Nasal cavity respiratory epithelium epithelial cell of viscerocranial mucosa (primary cell): ENCODE results near the gene SUPT5H. TPM values are rescaled to one million over a fixed set of nuclear protein-coding genes. Genes with fewer than 3 reads are reported as not detected.

Experiments used
- total RNA-seq: library from RNA; depleted of rRNA; stranded (reverse); fragments of >200 nt; gene quantifications from 2 replicates; pipeline ENCODE4 v1.2.3, GENCODE V29; 2014

The SUPT5H gene
- 39.0 and 69.6 TPM in 2 replicates for total RNA-seq

DNA sequence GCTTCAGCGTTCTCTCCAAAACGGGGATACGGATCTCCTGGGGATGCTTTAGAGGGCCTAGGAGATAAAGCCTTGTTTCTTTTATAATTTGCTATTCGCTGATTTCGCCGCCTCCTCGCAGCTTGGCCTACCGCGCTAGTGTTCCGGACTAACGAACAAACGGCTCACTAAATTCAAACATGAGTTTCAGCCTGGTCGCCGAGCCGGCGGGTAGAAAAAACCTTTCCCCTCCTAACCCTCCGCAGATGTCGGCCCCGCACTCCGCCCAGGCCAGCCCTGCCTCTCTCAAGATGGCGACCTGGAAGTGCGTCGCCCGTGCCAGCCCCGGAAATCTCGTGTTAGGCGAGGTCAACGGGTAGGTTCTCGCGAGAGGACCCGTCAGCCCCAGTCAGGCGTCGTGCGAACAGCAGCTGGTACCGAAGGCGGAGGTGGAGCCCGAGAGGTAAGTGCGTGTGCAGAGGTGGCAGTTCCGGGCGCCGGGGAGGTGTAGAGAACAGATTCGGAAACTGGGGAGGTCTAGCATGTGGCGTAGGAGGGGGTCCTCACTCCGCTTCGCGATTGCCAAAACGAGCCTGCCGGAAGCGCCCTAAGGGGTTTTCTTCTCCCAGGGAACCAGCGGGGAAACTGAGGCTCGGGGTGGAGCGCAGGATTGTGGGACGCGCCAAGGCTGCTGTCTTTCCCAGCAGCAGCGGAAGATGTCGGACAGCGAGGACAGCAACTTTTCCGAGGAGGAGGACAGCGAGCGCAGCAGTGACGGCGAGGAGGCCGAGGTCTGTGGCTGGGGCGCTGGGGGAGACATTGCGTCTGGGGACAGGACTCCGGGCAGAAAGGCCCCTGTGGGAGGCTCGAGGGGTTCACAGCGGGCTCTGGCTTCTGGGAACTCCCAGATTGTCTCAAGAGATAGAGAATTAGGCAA, at the start of gene SUPT5H:
Gene SUPT5H (plus strand): TSS at position 387 of the 916 bp plus-strand sequence. CDS start 309 bp downstream, at position 696.

DNA sequence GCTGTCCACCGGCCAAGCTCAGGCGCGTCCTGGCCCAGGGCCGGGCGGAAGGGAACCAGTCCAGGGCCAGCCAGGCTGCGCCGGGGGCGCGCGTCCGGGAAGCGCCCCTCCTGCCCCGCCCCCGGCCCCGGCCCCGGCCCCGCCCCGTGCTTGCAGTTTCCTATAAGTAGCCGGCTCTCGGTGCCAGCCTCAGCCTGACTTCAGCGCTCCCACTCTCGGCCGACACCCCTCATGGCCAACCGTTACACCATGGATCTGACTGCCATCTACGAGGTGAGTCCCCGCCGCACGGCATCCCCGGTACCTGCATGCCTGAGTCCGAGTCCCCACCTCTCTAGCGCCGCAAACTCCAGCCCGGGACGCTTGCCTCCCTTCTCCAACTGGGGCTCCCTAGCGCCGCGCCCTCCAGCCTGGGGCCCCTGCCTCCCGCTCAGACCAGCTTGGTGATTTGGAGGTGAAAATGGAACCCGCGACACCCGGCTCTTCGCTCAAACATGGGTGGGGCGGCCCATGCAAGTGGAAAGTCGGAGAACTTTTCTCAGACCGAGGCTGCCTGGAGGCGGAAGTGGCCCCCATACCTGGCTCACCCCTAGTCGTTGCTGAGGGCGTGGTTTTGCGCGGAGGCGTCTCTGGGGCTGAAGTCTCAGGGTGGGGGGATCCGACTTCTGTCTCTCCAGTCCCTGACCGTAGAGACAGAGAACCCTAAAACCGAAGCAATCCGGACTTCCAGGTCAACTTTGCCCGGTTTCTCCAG, 38.5 kb upstream of the SUPT5H start, which contains the start of gene ZFP36:
Gene ZFP36 (plus strand): TSS at position 192 of the 754 bp plus-strand sequence. CDS start 58 bp downstream, at position 250.

GRCh38 chr19:39412100-39412866, 33.1 kb upstream of the SUPT5H start, which contains the start of gene PLEKHG2:
Gene PLEKHG2, plus strand, starts transcription at chr19:39412669. Its CDS starts 1,418 bp downstream, at chr19:39414087.

GRCh38 chr19:39435499-39436349, 9.7 kb upstream of the SUPT5H start, which contains the start of gene RPS16:
Gene RPS16, minus strand, starts transcription at chr19:39435949. Its CDS starts 54 bp downstream, at chr19:39435895.

GRCh38 chr19:39480337-39481228, 35.2 kb downstream of the SUPT5H start, which contains the start of gene TIMM50:
Gene TIMM50, plus strand, starts transcription at chr19:39480838. Its CDS starts 16 bp downstream, at chr19:39480854.

GRCh38 chr19:39498798-39499642, 53.6 kb downstream of the SUPT5H start, which contains the start of gene DLL3:
Gene DLL3, plus strand, starts transcription at chr19:39498947. Its CDS starts 28 bp downstream, at chr19:39498975.

GRCh38 chr19:39514840-39515550, 69.6 kb downstream of the SUPT5H start, which contains the start of gene SELENOV:
Gene SELENOV, plus strand, starts transcription at chr19:39515139. Its CDS starts 74 bp downstream, at chr19:39515213.

Other genes starting within 250 kb of the SUPT5H start
- gene NCCRP1, start 248.6 kb upstream of the SUPT5H start, total RNA-seq: 8.9 and 9.3 TPM in 2 replicates
- not detected in 2 replicates for gene SYCN, start 241.3 kb upstream of the SUPT5H start, total RNA-seq
- gene IFNL3, start 200.6 kb upstream of the SUPT5H start, total RNA-seq: not detected in 2 replicates
- not detected in 2 replicates for gene IFNL4, start 196.7 kb upstream of the SUPT5H start, total RNA-seq
- not detected in 2 replicates for gene IFNL2, start 177.2 kb upstream of the SUPT5H start, total RNA-seq
- gene IFNL1, start 149.2 kb upstream of the SUPT5H start, total RNA-seq: not detected in 2 replicates
- gene LRFN1, start 124.7 kb upstream of the SUPT5H start, total RNA-seq: under 0.01 and 0.28 TPM in 2 replicates
- gene GMFG, start 109.5 kb upstream of the SUPT5H start, total RNA-seq: not detected in 2 replicates
- gene SAMD4B, start 103.2 kb upstream of the SUPT5H start, total RNA-seq: 27.7 and 86.7 TPM in 2 replicates
- gene PAF1, start 54.5 kb upstream of the SUPT5H start, total RNA-seq: 36.4 and 40.0 TPM in 2 replicates
- 13.7 TPM in 2 replicates for gene MED29, start 54.2 kb upstream of the SUPT5H start, total RNA-seq
- gene ZFP36, start 38.7 kb upstream of the SUPT5H start, total RNA-seq: 6.5 and 14.8 TPM in 2 replicates
- gene PLEKHG2, start 32.9 kb upstream of the SUPT5H start, total RNA-seq: 4.8 and 20.1 TPM in 2 replicates
- gene RPS16, start 9.6 kb upstream of the SUPT5H start, total RNA-seq: 143 and 397 TPM in 2 replicates
- 52.6 and 82.4 TPM in 2 replicates for gene TIMM50, start 35.3 kb downstream of the SUPT5H start, total RNA-seq
- 0.07 and 0.34 TPM in 2 replicates for gene DLL3, start 53.4 kb downstream of the SUPT5H start, total RNA-seq
- not detected in 2 replicates for gene SELENOV, start 69.6 kb downstream of the SUPT5H start, total RNA-seq
- gene EID2B, start 87.3 kb downstream of the SUPT5H start, total RNA-seq: 0.71 and 1.0 TPM in 2 replicates
- 5.4 and 8.5 TPM in 2 replicates for gene EID2, start 94.6 kb downstream of the SUPT5H start, total RNA-seq
- gene LGALS13, start 156.9 kb downstream of the SUPT5H start, total RNA-seq: not detected in 2 replicates
- gene LGALS16, start 210.3 kb downstream of the SUPT5H start, total RNA-seq: not detected in 2 replicates